Osteoblast (primary cell): ENCODE measurements around the gene DMRTC1B. TPM values are rescaled to one million over a fixed set of nuclear protein-coding genes. Genes with fewer than 3 reads are reported as not detected.
"Not testable (repeated sequence)": the region's sequence is repeated elsewhere in the genome, so short reads cannot be mapped to it uniquely, and the experiment has no call there.

Source experiments
- DNase-seq: peaks from one replicate; pipeline ENCODE4 v3.0.0; 2011; ENCODE audit warnings: low spot score, mixed read lengths; ENCODE audit not compliant: insufficient read length; ENCODE audit errors: missing footprints
- H2AFZ ChIP-seq: 2 replicates; pipeline ENCODE4 v1.6.0; 2011; ENCODE audit warnings: mild to moderate bottlenecking, low read length
- H3K27ac ChIP-seq: 2 replicates; pipeline ENCODE4 v1.5.1; 2011; ENCODE audit warnings: mild to moderate bottlenecking, low read depth, low read length, moderate library complexity
- H3K27me3 ChIP-seq: 2 replicates; pipeline ENCODE4 v1.6.0; 2012; ENCODE audit warnings: mild to moderate bottlenecking, control low read depth, inconsistent platforms, low read length, moderate library complexity; ENCODE audit not compliant: insufficient read depth
- H3K36me3 ChIP-seq: 2 replicates; pipeline ENCODE4 v1.5.1; 2011; ENCODE audit warnings: mild to moderate bottlenecking, low read length, control low read depth, moderate library complexity; ENCODE audit not compliant: insufficient read depth
- H3K4me1 ChIP-seq: 2 replicates; pipeline ENCODE4 v1.5.1; 2011; ENCODE audit warnings: mild to moderate bottlenecking, low read length, control low read depth, moderate library complexity; ENCODE audit not compliant: insufficient read depth
- H3K4me2 ChIP-seq: 2 replicates; pipeline ENCODE4 v1.6.0; 2011; ENCODE audit warnings: mild to moderate bottlenecking, low read length; ENCODE audit not compliant: insufficient read depth
- H3K4me3 ChIP-seq: fragments of 200-600 bp; sonication (generic); 3 replicates; pipeline ENCODE4 v1.5.1; 2012; ENCODE audit warnings: mild to moderate bottlenecking, low read length, inconsistent platforms; ENCODE audit not compliant: insufficient read depth
- H3K79me2 ChIP-seq: 2 replicates; pipeline ENCODE4 v1.6.0; 2012; ENCODE audit warnings: mild to moderate bottlenecking, low read length, control low read depth, inconsistent platforms; ENCODE audit not compliant: insufficient read depth
- H3K9me3 ChIP-seq: 2 replicates; pipeline ENCODE4 v1.5.1; 2011; ENCODE audit warnings: low read depth, low read length, control low read depth
- H4K20me1 ChIP-seq: 2 replicates; pipeline ENCODE4 v1.6.0; 2012; ENCODE audit warnings: mild to moderate bottlenecking, low read length, control low read depth; ENCODE audit not compliant: insufficient read depth
- small RNA-seq: library from RNA; depleted of rRNA; stranded (forward); fragments of <200 nt; gene quantifications from one replicate; pipeline ENCODE3, GENCODE V24; 2012
- total RNA-seq: library from RNA; depleted of rRNA; stranded (reverse); fragments of >200 nt; gene quantifications from 2 replicates; pipeline ENCODE4 v1.2.3, GENCODE V29; 2012

DMRTC1B gene
- total RNA-seq, 1 donor: not detected

GRCh38 chrX:72837532-72837931 lies 60.8 kb downstream of the DMRTC1B start:
- not testable (repeated sequence) for H3K9me3 ChIP-seq, H3K4me2 ChIP-seq, H3K4me1 ChIP-seq, H3K4me3 ChIP-seq, H3K36me3 ChIP-seq, H3K27ac ChIP-seq, H4K20me1 ChIP-seq, DNase-seq, H3K27me3 ChIP-seq, H3K79me2 ChIP-seq, H2AFZ ChIP-seq

DNA sequence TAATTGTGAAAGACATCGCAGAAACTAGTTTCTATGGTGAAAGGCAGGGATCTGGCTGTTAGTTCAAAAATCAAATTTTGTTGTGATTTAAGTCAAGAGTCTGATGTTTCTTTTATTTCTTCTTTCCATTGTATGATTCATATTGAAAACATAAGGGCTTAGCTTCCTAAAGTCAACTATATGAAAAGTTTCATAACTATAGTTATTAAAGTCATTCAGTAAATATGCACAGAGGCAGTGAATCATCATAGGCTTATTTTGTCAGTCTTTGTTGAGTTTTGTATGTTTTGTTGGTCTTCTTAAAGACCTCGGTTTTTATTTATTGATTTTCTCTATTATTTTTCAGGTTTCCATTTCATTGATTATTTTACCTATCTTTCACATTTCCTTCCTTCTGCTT lies 106.2 kb downstream of the DMRTC1B start:
- not testable (repeated sequence) for H3K27me3 ChIP-seq, H3K9me3 ChIP-seq, H3K4me2 ChIP-seq, H3K36me3 ChIP-seq, H4K20me1 ChIP-seq, H3K79me2 ChIP-seq, H3K27ac ChIP-seq, H3K4me3 ChIP-seq, H2AFZ ChIP-seq, DNase-seq, H3K4me1 ChIP-seq

DNA sequence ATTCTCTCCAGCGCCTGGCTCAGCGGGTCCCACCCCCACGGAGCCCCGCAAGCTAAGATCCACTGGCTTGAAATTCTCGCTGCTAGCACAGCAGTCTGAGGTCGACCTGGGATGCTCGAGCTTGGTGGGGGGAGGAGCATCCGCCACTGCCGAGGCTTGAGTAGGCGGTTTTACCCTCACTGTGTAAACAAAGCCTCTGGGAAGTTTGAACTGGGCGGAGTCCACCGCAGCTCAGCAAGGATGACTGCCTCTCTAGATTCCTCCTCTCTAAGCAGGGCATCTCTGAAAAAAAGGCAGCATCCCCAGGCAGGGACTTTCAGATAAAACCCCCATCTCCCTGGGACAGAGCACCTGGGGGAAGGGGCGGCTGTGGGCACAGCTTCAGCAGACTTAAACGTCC lies 113.0 kb downstream of the DMRTC1B start:
- not testable (repeated sequence) for H3K4me2 ChIP-seq, H3K27me3 ChIP-seq

More for the DNA sequence above, 113.0 kb downstream of the DMRTC1B start:
- not testable (repeated sequence) for DNase-seq, H2AFZ ChIP-seq, H3K36me3 ChIP-seq, H3K9me3 ChIP-seq, H3K4me1 ChIP-seq, H4K20me1 ChIP-seq, H3K4me3 ChIP-seq, H3K79me2 ChIP-seq, H3K27ac ChIP-seq

Small RNA genes within 50 kb of the gene (small RNA-seq; reads per million reads assigned to genes)
- gene RNU1-112P: 0.22 reads per million

Other genes starting within 250 kb of the DMRTC1B start
- gene HDAC8, start 204.0 kb upstream of the DMRTC1B start, total RNA-seq: 24.6 and 27.1 TPM in 2 replicates
- gene PHKA1, start 62.6 kb upstream of the DMRTC1B start, total RNA-seq: 4.7 and 5.6 TPM in 2 replicates
- not detected in 2 replicates for gene FAM236B, start 5.8 kb downstream of the DMRTC1B start, total RNA-seq
- gene FAM236D, start 31.3 kb downstream of the DMRTC1B start, total RNA-seq: not detected in 2 replicates
- gene FAM236C, start 135.7 kb downstream of the DMRTC1B start, total RNA-seq: not detected in 2 replicates
- not detected in 2 replicates for gene FAM236A, start 161.3 kb downstream of the DMRTC1B start, total RNA-seq
- gene DMRTC1, start 166.9 kb downstream of the DMRTC1B start, total RNA-seq: not detected in 2 replicates
- not detected in 2 replicates for gene PABPC1L2B, start 226.0 kb downstream of the DMRTC1B start, total RNA-seq